ENCODE measurements around the gene ESAM. TPM values are rescaled to one million over a fixed set of nuclear protein-coding genes. Genes with fewer than 3 reads are reported as not detected.

ESAM gene
- total RNA-seq, 4 donors from 2014 or later: 5.6 to 23.1 (median 9.7) TPM

GRCh38 chr11:124791626-124792341, 29.7 kb upstream of the ESAM start:
- no peak for DNase-seq
- intact Hi-C loops (cut with DNase I): no loop called here
- TF ChIP-seq POLR2A (IDR thresholded peaks at IDR 0.05): no peak
- TF ChIP-seq, protein P1, sequence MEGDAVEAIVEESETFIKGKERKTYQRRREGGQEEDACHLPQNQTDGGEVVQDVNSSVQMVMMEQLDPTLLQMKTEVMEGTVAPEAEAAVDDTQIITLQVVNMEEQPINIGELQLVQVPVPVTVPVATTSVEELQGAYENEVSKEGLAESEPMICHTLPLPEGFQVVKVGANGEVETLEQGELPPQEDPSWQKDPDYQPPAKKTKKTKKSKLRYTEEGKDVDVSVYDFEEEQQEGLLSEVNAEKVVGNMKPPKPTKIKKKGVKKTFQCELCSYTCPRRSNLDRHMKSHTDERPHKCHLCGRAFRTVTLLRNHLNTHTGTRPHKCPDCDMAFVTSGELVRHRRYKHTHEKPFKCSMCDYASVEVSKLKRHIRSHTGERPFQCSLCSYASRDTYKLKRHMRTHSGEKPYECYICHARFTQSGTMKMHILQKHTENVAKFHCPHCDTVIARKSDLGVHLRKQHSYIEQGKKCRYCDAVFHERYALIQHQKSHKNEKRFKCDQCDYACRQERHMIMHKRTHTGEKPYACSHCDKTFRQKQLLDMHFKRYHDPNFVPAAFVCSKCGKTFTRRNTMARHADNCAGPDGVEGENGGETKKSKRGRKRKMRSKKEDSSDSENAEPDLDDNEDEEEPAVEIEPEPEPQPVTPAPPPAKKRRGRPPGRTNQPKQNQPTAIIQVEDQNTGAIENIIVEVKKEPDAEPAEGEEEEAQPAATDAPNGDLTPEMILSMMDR (IDR thresholded peaks at IDR 0.05): no peak

DNA sequence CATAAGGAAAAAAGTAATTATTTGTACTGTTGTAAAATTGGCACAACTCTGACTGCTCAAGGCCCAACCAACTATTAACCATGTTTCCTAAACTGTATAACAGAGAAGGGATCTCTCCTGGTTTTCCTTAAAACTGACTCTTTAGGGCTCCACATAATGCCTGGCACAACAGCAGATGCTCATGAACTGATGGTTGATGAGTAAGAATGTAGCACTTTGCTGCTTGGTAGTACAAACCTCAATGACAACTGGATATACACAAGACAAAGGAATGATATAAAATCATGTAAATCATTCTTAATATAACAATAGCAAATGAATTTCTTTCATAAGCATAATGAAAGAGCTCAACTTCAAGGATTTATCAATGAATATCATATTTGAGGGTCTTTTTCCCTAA, 26.4 kb upstream of the ESAM start:
- DNase-seq: no peak

More at GRCh38 chr11:124791626-124792341, 29.7 kb upstream of the ESAM start:
- WGBS, 2 donors: 79 to 82% methylated on average over 4 of the region's 4 CpGs
- peaks cover 0 to 13% (median 0%) of the 10 kb centered on the region in 3 donors for H3K4me1 ChIP-seq
- H3K27ac ChIP-seq: no peak overlapping the region
- H3K9me3 ChIP-seq: no peaks in the 10 kb centered on the region
- no peaks in the 10 kb centered on the region for H3K27me3 ChIP-seq
- H3K36me3 ChIP-seq: no peaks in the 10 kb centered on the region
- H3K4me3 ChIP-seq: no peak overlapping the region

GRCh38 chr11:124784051-124784450, 22.0 kb upstream of the ESAM start:
- Histone ChIP-seq H3K4me3 (no peak overlapping the region), H3K36me3 (no peaks in the 10 kb centered on the region), H3K9me3 (no peaks in the 10 kb centered on the region), H3K27ac (no peak overlapping the region), H3K27me3 (no peaks in the 10 kb centered on the region), H3K4me1 (peaks cover 0 to 19% (median 1%) of the 10 kb centered on the region in 3 donors)
- TF ChIP-seq, protein P1 (IDR thresholded peaks at IDR 0.05): no peak
- no peak for TF ChIP-seq POLR2A (IDR thresholded peaks at IDR 0.05)
- WGBS, 2 donors: 98 to 100% methylated on average over 2 of the region's 2 CpGs
- intact Hi-C loops (cut with DNase I): no loop called here
- DNase-seq: no peak

More for the DNA sequence above, 26.4 kb upstream of the ESAM start:
- TF ChIP-seq, protein P1 (IDR thresholded peaks at IDR 0.05): no peak
- TF ChIP-seq POLR2A (IDR thresholded peaks at IDR 0.05): no peak
- peaks cover 0 to 8% (median 0%) of the 10 kb centered on the region in 3 donors for H3K4me1 ChIP-seq
- H3K4me3 ChIP-seq: no peak overlapping the region
- intact Hi-C loops (cut with DNase I): no loop called here
- H3K27ac ChIP-seq: no peak overlapping the region
- no peaks in the 10 kb centered on the region for H3K36me3 ChIP-seq
- H3K27me3 ChIP-seq: no peaks in the 10 kb centered on the region
- H3K9me3 ChIP-seq: no peaks in the 10 kb centered on the region

GRCh38 chr11:124783002-124783401, 20.9 kb upstream of the ESAM start:
- DNase-seq: no peak
- intact Hi-C loops (cut with DNase I): no loop called here
- H3K4me3 ChIP-seq: no peak overlapping the region
- no peaks in the 10 kb centered on the region for H3K27me3 ChIP-seq
- 71 to 86% methylated on average over 3 to 4 of the region's 4 CpGs for WGBS, 2 donors
- no peaks in the 10 kb centered on the region for H3K36me3 ChIP-seq
- TF ChIP-seq, protein P1 (IDR thresholded peaks at IDR 0.05): no peak
- TF ChIP-seq POLR2A (IDR thresholded peaks at IDR 0.05): no peak
- no peaks in the 10 kb centered on the region for H3K9me3 ChIP-seq
- peaks cover 0 to 30% (median 7%) of the 10 kb centered on the region in 3 donors for H3K4me1 ChIP-seq
- no peak overlapping the region for H3K27ac ChIP-seq

GRCh38 chr11:124779568-124779967, 17.5 kb upstream of the ESAM start:
- Histone ChIP-seq H3K27ac (peak overlapping the region in 3 of 4 donors; percentile 38 to 68 (median 57)), H3K27me3 (no peaks in the 10 kb centered on the region), H3K36me3 (no peaks in the 10 kb centered on the region), H3K4me3 (no peak overlapping the region), H3K9me3 (no peaks in the 10 kb centered on the region), H3K4me1 (peaks cover 0 to 35% (median 7%) of the 10 kb centered on the region in 3 donors)
- no peak for DNase-seq
- WGBS, 2 donors: 27 to 50% methylated on average over 1 of the region's 1 CpG
- intact Hi-C loops (cut with DNase I): no loop called here
- TF ChIP-seq, protein P1 (IDR thresholded peaks at IDR 0.05): no peak
- TF ChIP-seq POLR2A (IDR thresholded peaks at IDR 0.05): no peak

Measured in esophagus squamous epithelium (tissue), 5 donors.